ENCODE data around the gene MGMT.

- TF ChIP-seq CTCF (IDR thresholded peaks at IDR 0.05) (no peak), POLR2A (IDR thresholded peaks at IDR 0.05) (no peak), POLR2AphosphoS5 (IDR thresholded peaks at IDR 0.05) (no peak)
These were observed 34.8 kb downstream of the MGMT start for GRCh38 chr10:129501652-129502436.
